GM21423 (cell line): ENCODE measurements around the gene MICU1.

Experiments used
- ATAC-seq: cut with Tn5 transposase; IDR thresholded peaks from one replicate; pipeline ENCODE4 v1.9.1; 2021; ENCODE audit warnings: mild to moderate bottlenecking, moderate library complexity; ENCODE audit not compliant: unreplicated experiment

The MICU1 gene

GRCh38 chr10:72637398-72637857 lies 11.5 kb upstream of the MICU1 start:
- ATAC-seq = no peak

- no peak for ATAC-seq
These were observed 4.3 kb upstream of the MICU1 start for GRCh38 chr10:72630144-72630543.

- ATAC-seq = no peak
These were observed 520 bp upstream of the MICU1 start for GRCh38 chr10:72626444-72626754.

GRCh38 chr10:72625276-72625607 lies 637 bp downstream of the MICU1 start:
- no peak for ATAC-seq

GRCh38 chr10:72622271-72622670 lies 3.6 kb downstream of the MICU1 start:
- ATAC-seq = no peak

GRCh38 chr10:72616716-72617115 lies 9.2 kb downstream of the MICU1 start:
- ATAC-seq = no peak

GRCh38 chr10:72615970-72616369 lies 9.9 kb downstream of the MICU1 start:
- no peak for ATAC-seq

- ATAC-seq = no peak
These were observed 13.6 kb downstream of the MICU1 start for GRCh38 chr10:72612203-72612826.

GRCh38 chr10:72611783-72612182 lies 14.1 kb downstream of the MICU1 start:
- no peak for ATAC-seq

- ATAC-seq = no peak
These were observed 15.4 kb downstream of the MICU1 start for GRCh38 chr10:72610466-72610865.

GRCh38 chr10:72605122-72605521 lies 20.8 kb downstream of the MICU1 start:
- ATAC-seq = no peak

GRCh38 chr10:72601144-72601543 lies 24.7 kb downstream of the MICU1 start:
- ATAC-seq = no peak

GRCh38 chr10:72598769-72599701 lies 26.8 kb downstream of the MICU1 start:
- no peak for ATAC-seq

- no peak for ATAC-seq
These were observed 28.0 kb downstream of the MICU1 start for GRCh38 chr10:72597897-72598296.

GRCh38 chr10:72595436-72595835 lies 30.4 kb downstream of the MICU1 start:
- ATAC-seq = no peak

- ATAC-seq = no peak
These were observed 31.9 kb downstream of the MICU1 start for GRCh38 chr10:72593963-72594362.

- ATAC-seq = no peak
These were observed 37.6 kb downstream of the MICU1 start for GRCh38 chr10:72588266-72588665.

GRCh38 chr10:72587568-72587967 lies 38.3 kb downstream of the MICU1 start:
- ATAC-seq = no peak

- no peak for ATAC-seq
These were observed 51.2 kb downstream of the MICU1 start for GRCh38 chr10:72574636-72575035.

GRCh38 chr10:72573079-72573478 lies 52.8 kb downstream of the MICU1 start:
- no peak for ATAC-seq

GRCh38 chr10:72567889-72568640 lies 57.8 kb downstream of the MICU1 start:
- no peak for ATAC-seq

GRCh38 chr10:72567421-72567820 lies 58.5 kb downstream of the MICU1 start:
- ATAC-seq = no peak
